Loucy (cell line): ENCODE measurements around the gene CDH22.

Experiments
- H2AFZ ChIP-seq: fragments of 200-600 bp; sonication (generic); 2 replicates; pipeline ENCODE4 v1.6.0; 2016; ENCODE audit warnings: antibody characterized with exemption, mild to moderate bottlenecking, low read length, moderate library complexity
- H3F3A ChIP-seq: fragments of 200-600 bp; 2 replicates; pipeline ENCODE4 v1.6.0; 2016; ENCODE audit warnings: antibody characterized with exemption, low read depth, mild to moderate bottlenecking
- H3K27me3 ChIP-seq: fragments of 200-600 bp; sonication (generic); 2 replicates; pipeline ENCODE4 v1.6.1; 2014; ENCODE audit warnings: low read length, mild to moderate bottlenecking; ENCODE audit not compliant: insufficient read depth, poor library complexity, severe bottlenecking
- H3K36me3 ChIP-seq: fragments of 200-600 bp; sonication (generic); 2 replicates; pipeline ENCODE4 v1.6.1; 2016; ENCODE audit warnings: low read length; ENCODE audit not compliant: insufficient read depth
- H3K4me1 ChIP-seq: fragments of 200-600 bp; sonication (generic); 2 replicates; pipeline ENCODE4 v1.5.1; 2014; ENCODE audit warnings: low read length, mild to moderate bottlenecking; ENCODE audit not compliant: insufficient read depth, poor library complexity, severe bottlenecking
- H3K4me2 ChIP-seq: fragments of 200-600 bp; sonication (generic); 2 replicates; pipeline ENCODE4 v1.6.0; 2014; ENCODE audit warnings: antibody characterized with exemption, low read length, low read depth, mild to moderate bottlenecking; ENCODE audit not compliant: poor library complexity, severe bottlenecking
- H3K4me3 ChIP-seq: fragments of 200-600 bp; sonication (generic); 2 replicates; pipeline ENCODE4 v1.5.1; 2014; ENCODE audit warnings: low read length, mild to moderate bottlenecking, mixed read lengths; ENCODE audit not compliant: poor library complexity, severe bottlenecking
- H3K79me2 ChIP-seq: fragments of 200-600 bp; sonication (generic); 2 replicates; pipeline ENCODE4 v1.6.1; 2014; ENCODE audit warnings: low read length; ENCODE audit not compliant: insufficient read depth
- H3K9ac ChIP-seq: fragments of 200-600 bp; sonication (generic); 2 replicates; pipeline ENCODE4 v1.6.0; 2014; ENCODE audit warnings: mild to moderate bottlenecking, low read depth, low read length, moderate library complexity; ENCODE audit not compliant: poor library complexity, severe bottlenecking
- H3K9me2 ChIP-seq: fragments of 200-600 bp; sonication (generic); replicated peaks from 2 replicates; pipeline ENCODE4 v1.6.1; 2016; ENCODE audit warnings: low read depth, low read length, mixed read lengths
- H3K9me3 ChIP-seq: fragments of 200-600 bp; sonication (generic); 2 replicates; pipeline ENCODE4 v1.6.1; 2014; ENCODE audit warnings: mild to moderate bottlenecking, antibody characterized with exemption, low read length, low read depth; ENCODE audit not compliant: insufficient read depth
- H4K20me1 ChIP-seq: fragments of 200-600 bp; sonication (generic); 2 replicates; pipeline ENCODE4 v1.6.0; 2014; ENCODE audit warnings: antibody characterized with exemption, low read length, mild to moderate bottlenecking; ENCODE audit not compliant: insufficient read depth, poor library complexity, severe bottlenecking
- EZH2phosphoT487 ChIP-seq: fragments of 200-600 bp; IDR thresholded peaks from 2 replicates; pipeline ENCODE4 v1.6.1; 2018; ENCODE audit warnings: antibody characterized with exemption, mild to moderate bottlenecking, moderate library complexity, borderline replicate concordance
- TF ChIP-seq, protein P1 (sequence below): fragments of 200-600 bp; sonication (generic); conservative IDR thresholded peaks from 2 replicates; pipeline ENCODE4 v1.5.1; 2014; ENCODE audit warnings: mild to moderate bottlenecking, antibody characterized with exemption, low read length

CDH22 gene

DNA sequence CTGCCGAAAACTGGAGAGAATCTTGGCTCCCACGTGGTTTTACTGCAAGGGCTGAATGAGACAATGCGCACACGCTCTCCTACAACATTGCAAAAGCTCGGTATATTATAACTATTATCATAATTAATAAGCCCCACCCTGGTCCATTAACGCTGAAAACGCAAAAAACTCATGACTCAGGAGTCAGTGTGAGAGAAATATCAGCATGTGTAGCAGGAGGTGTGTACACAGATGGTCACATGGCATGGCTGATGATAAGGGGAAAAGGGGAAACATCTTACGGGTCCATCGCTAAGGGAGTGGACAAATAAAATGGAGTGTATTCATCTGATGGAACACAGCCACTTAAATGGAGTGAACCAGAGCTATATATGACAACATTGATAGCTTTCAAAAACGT lies 29.2 kb downstream of the CDH22 start:
- Histone ChIP-seq H3K36me3 (no peaks in the 10 kb centered on the region), H3K27me3 (no peaks in the 10 kb centered on the region), H2AFZ (no peak overlapping the region), H3K9me2 (no peaks in the 10 kb centered on the region), H3K4me1 (no peaks in the 10 kb centered on the region), H3K4me3 (no peak overlapping the region), H3K79me2 (no peaks in the 10 kb centered on the region), H4K20me1 (no peaks in the 10 kb centered on the region), H3K9ac (no peak overlapping the region), H3K9me3 (no peaks in the 10 kb centered on the region), H3F3A (no peaks in the 10 kb centered on the region), H3K4me2 (no peak overlapping the region)
- TF ChIP-seq EZH2phosphoT487 = no peak
- TF ChIP-seq, protein P1, sequence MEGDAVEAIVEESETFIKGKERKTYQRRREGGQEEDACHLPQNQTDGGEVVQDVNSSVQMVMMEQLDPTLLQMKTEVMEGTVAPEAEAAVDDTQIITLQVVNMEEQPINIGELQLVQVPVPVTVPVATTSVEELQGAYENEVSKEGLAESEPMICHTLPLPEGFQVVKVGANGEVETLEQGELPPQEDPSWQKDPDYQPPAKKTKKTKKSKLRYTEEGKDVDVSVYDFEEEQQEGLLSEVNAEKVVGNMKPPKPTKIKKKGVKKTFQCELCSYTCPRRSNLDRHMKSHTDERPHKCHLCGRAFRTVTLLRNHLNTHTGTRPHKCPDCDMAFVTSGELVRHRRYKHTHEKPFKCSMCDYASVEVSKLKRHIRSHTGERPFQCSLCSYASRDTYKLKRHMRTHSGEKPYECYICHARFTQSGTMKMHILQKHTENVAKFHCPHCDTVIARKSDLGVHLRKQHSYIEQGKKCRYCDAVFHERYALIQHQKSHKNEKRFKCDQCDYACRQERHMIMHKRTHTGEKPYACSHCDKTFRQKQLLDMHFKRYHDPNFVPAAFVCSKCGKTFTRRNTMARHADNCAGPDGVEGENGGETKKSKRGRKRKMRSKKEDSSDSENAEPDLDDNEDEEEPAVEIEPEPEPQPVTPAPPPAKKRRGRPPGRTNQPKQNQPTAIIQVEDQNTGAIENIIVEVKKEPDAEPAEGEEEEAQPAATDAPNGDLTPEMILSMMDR = no peak

DNA sequence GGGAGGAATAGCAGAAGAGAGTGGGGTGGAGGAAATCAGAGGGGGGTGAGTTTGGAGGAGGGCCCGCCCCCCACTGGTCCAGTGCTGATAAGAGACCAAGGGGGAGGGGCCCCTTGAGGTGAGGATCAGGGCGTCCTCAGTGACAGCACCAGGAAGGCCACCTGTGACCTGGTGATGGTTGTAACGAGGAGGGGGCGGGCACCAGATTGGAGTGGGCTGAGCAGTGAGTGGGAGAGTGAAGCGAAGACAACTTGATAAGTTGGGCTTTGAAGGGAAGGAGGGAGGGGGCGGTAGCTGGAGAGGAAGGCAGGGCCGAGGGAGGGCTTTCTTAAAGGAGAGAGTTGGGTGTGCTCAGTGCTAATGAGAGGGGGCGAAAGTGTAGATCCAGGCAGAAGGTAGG lies 30.7 kb downstream of the CDH22 start:
- Histone ChIP-seq H3K9ac (no peak overlapping the region), H4K20me1 (no peaks in the 10 kb centered on the region), H3K4me3 (no peak overlapping the region), H3K79me2 (no peaks in the 10 kb centered on the region), H3K9me3 (no peaks in the 10 kb centered on the region), H3K27me3 (no peaks in the 10 kb centered on the region), H3K36me3 (no peaks in the 10 kb centered on the region), H3K4me2 (no peak overlapping the region), H3K9me2 (no peaks in the 10 kb centered on the region), H3K4me1 (no peaks in the 10 kb centered on the region), H3F3A (no peaks in the 10 kb centered on the region), H2AFZ (no peak overlapping the region)
- TF ChIP-seq, protein P1 = no peak
- TF ChIP-seq EZH2phosphoT487 = no peak

DNA sequence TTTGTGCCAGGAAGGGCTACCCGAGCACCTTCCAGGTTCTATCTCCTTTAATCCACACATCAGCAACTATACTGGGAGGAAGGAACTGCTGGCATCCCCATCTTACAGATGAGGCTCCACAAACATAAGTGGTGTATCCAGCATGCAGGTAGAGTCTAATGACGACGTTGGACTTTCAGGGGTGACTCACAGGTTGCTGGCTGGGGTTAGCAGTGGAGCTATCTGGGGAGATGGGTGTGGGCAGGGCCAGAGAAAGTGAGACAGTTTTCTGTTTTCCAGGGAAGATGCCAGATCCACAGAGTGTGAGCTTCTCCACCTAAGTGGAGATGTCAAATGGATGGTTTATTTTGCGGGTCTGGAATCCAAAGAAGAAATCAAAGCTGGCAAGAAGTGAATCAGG lies 31.8 kb downstream of the CDH22 start:
- H3F3A ChIP-seq = no peaks in the 10 kb centered on the region
- no peaks in the 10 kb centered on the region for H3K27me3 ChIP-seq
- TF ChIP-seq, protein P1 = no peak
- no peak for TF ChIP-seq EZH2phosphoT487
- H4K20me1 ChIP-seq = no peaks in the 10 kb centered on the region
- H3K4me2 ChIP-seq = no peak overlapping the region
- H3K9ac ChIP-seq = no peak overlapping the region
- H3K79me2 ChIP-seq = no peaks in the 10 kb centered on the region
- no peaks in the 10 kb centered on the region for H3K36me3 ChIP-seq
- H3K9me2 ChIP-seq = no peaks in the 10 kb centered on the region
- no peak overlapping the region for H3K4me3 ChIP-seq
- no peak overlapping the region for H2AFZ ChIP-seq
- H3K9me3 ChIP-seq = no peaks in the 10 kb centered on the region
- H3K4me1 ChIP-seq = no peaks in the 10 kb centered on the region
